EH (cell line): ENCODE results near the gene TTYH1.

Experiments
- DNase-seq: peaks from one replicate; pipeline ENCODE4 v3.0.0-alpha.2; 2015; ENCODE audit warnings: low read depth

Gene TTYH1

GRCh38 chr19:54392105-54392504 is 23.2 kb upstream of the TTYH1 start:
- DNase-seq: no peak

DNA sequence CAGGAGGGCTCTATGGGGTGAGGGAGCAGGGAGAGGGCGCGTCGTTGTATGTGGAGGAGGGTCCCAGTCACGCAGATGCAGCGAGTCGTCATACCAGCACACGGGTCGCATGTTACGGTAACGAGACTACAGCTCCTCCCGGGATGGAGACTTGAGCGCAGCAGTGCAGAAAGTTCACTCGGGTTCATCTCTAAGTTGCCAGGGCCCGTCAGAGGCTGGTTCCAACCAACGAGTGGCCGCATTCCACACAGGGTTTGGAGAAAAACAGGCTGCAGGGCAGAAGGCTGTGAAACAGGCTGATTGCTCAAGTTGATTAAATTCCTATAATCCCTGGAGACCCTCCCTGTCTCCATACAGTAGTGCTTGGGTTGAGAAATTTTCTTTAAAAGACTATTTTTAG is 21.9 kb upstream of the TTYH1 start:
- no peak for DNase-seq

DNA sequence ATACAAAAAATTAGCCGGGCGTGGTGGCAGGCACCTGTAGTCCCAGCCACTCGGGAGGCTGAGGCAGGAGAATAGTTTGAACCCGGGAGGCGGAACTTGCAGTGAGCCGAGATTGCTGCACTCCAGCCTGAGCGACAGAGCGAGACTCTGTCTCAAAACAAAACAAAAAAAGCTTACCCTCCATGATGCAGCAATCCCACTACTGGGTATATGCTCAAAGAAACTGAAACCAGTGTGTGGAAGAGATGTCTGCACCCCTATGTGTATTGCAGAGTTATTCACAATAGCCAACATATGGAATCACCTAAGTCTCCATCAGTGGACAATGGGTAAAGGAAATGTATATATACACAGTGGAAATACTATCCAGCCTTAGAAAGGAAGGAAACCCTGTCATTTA is 19.6 kb upstream of the TTYH1 start:
- no peak for DNase-seq

GRCh38 chr19:54399189-54399588 is 16.1 kb upstream of the TTYH1 start:
- no peak for DNase-seq

DNA sequence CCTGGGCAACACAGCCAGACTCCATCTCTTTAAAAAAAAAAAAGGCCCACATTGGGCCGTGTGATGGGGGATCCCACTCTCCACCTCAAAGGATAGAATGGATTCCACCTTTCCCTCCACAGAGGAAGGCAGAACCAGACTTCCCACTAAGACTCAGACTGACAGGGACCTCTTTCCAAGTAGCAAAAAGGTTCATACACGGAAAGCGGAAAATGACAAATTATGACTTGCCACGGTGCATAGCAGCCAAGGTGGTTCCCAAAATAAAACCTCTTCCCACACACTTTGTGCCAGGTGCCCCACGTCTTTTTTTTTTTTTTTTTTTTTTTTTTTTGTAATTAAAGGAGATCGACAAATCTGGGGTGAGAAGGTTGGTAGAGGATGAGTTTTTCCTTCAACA is 14.4 kb upstream of the TTYH1 start:
- DNase-seq: no peak

DNA sequence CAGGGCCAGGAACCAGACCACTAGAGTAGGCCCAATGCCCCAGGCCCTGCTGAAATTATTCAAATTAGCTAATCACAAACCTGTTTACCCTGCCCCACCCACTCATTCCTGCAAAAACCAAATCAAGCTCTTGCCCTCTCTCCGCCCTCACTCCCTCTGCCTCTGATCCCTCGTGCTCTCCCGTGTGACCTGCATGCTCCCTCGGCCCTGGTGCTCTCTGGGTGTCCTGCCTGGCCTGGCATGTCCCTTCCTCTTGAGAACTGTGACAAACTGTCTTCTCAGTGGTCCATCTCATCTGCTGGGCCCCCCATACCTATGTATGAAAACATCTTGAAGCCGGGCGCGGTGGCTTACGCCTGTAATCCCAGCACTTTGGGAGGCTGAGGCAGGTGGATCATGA is 12.2 kb upstream of the TTYH1 start:
- no peak for DNase-seq

GRCh38 chr19:54405628-54406027 is 9.6 kb upstream of the TTYH1 start:
- DNase-seq: no peak

DNA sequence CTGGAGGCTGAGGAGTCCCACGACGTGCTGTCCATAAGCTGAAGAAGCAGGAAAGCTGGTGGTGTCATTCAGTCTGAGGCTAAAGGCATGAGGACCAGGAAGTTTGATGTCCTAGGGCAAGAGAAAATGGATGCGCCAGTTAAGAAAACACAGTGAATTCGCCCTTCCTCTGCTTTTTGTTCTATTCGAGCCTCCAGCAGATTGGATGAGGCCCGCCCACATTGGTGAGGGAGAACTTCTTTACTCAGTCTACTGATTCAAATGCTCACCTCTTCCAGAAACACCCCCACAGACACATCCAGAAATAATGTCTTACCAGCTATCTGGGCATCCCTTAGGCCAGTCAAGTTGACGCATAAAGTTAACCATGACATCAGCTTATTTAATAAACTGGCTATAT is 7.5 kb upstream of the TTYH1 start:
- no peak for DNase-seq

GRCh38 chr19:54408456-54409026 is 6.7 kb upstream of the TTYH1 start:
- DNase-seq: no peak

DNA sequence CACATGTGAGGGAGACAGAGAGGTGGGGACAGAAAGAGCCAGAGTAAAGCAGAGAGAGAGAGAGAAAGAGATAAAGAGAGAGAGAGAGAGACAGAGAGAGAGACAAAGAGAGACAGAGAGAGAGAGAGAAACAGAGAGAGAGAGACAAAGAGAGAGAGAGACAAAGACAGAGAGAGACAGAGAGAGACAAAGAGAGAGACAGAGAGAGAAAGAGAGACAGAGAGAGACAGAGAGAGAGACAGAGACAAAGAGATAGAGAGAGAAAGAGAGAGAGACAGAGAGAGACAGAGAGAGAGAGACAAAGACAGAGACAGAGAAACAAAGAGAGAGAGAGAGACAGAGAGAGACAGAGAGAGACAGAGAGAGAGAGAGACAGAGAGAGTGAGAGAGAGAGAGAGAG is 4.2 kb upstream of the TTYH1 start:
- no peak for DNase-seq

GRCh38 chr19:54412877-54413276 is 2.4 kb upstream of the TTYH1 start:
- no peak for DNase-seq

- no peak for DNase-seq
These were observed 1.1 kb upstream of the TTYH1 start for GRCh38 chr19:54414156-54414555.

GRCh38 chr19:54415901-54416673 is 823 bp downstream of the TTYH1 start:
- DNase-seq: no peak

DNA sequence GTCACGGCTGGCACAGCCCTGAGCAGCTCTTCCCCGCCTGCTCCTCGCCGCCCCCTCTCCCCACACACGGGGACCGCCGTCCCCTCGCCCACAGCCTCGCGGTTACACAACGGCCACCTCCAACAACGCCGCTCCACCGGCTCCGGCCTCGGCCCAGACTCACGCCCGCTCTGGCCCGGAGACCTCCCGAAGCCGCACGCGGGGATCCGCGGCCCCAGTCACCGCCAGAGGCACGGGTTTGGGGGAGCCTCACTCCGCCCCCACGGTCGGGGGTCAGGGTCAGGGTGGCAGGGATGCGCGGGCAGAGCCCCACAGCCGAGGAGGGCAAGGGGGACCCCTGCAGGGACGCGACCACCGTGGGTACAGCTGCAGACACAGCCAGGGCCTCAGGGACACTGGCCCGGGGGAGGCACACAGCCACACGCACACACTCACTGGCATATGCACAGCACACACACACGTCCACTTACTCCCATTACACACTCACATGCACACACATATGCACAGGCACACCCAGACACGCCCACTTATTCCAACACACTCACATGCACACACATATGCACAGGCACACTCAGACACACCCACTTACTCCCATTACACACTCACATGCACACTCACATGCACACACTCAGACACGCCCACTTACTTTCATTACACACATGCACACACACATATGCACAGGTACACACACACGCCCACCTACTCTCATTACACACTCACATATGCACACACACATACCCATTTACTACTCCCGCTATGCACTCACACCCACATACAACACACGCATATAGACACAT is 1.6 kb downstream of the TTYH1 start:
- DNase-seq: no peak

GRCh38 chr19:54418030-54418929 is 3.0 kb downstream of the TTYH1 start:
- peak; percentile 71 for DNase-seq

DNA sequence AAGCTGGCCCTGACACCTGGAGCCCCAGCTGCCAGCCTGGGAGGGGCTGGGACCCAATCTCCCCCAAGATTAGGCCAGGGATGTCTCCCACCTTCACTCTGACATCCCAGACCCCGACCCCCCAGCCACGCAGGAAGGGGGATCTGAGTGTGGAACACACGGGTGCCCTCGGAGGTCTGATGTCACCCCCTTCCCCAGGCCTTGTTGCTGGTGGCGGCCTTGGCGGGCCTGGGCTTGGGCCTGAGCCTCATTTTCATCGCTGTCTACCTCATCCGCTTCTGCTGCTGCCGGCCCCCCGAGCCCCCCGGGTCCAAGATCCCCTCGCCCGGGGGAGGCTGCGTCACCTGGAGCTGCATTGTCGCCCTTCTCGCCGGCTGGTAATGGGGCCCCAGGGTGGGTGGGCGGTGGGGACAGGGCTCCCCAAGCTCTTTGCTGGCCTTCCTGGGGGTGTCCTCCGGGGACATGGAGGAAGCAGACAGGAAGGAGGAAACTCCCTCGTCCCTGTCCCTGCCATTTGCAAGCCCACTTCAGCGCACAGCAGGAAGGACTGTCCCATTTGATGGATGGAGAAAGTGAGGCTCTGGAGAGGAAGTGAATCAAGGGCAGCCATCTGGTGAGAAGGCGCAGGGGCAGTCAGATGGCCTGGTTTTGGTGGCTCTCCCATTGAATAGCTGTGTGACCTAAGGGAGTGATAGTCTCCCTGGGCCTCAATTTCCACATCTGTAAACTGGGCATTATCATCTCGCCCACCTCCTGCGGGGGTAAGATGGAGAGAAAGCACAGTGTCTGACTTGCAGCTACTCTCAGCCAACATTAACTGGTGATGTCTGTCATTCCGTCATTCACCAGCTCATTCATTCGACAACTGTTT is 3.9 kb downstream of the TTYH1 start:
- no peak for DNase-seq

GRCh38 chr19:54420068-54420382 is 4.8 kb downstream of the TTYH1 start:
- no peak for DNase-seq

DNA sequence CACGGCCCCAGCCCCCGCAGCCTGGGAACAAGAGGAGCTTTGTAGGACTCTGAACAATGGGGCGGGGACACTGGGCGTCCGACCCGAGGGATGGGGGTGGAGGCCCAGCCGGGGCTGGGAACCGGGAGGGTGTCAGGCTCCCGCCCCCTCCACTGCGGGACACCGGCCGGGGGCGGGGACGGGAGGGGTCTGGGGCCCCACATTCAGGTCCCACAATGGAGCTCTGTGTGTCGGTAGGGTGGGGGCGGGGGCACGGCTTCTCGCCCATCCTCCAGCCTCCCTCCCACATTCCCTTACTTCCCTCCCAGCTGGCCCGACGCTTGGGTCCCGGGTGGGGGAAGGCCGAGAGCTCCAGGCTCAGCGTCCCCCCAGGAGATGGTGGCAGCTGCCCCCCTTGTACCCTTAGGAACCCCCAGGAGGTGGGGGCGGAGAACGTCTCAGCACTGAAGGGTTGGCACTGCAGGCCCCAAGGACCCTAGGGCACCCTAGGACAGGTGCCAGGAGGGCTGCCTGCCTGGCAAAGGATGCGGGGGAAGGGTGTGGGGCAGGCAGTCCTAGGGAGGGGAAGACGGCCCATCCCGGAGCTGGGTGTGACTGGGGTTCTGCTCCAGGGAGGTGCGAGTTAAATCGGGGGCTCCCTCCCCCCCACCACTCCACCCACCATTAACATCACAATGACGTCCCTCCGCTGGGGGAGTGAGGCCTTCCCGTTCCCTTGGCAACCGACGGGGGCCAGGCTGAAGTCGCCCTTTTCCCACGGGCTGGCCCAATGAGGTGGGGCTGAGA is 5.3 kb downstream of the TTYH1 start:
- DNase-seq: peak; percentile 27

- DNase-seq: no peak
These were observed 5.9 kb downstream of the TTYH1 start for GRCh38 chr19:54421169-54421516.

- DNase-seq: no peak
These were observed 6.3 kb downstream of the TTYH1 start for GRCh38 chr19:54421521-54421920.

GRCh38 chr19:54422136-54422535 is 6.9 kb downstream of the TTYH1 start:
- DNase-seq: no peak
